Choroid plexus epithelial cell (primary cell): ENCODE results near the gene DNAJC25.
"Not testable (repeated sequence)": the region's sequence is repeated elsewhere in the genome, so short reads cannot be mapped to it uniquely, and the experiment has no call there.

Source experiments
- DNase-seq: peaks from one replicate; pipeline ENCODE4 v3.0.0-alpha.2; 2010; ENCODE audit warnings: low read depth
- H3K4me3 ChIP-seq: 2 replicates; pipeline ENCODE4 v1.5.1; 2011; ENCODE audit warnings: low read depth, mild to moderate bottlenecking, control low read depth, low read length, moderate library complexity
- TF ChIP-seq, protein P1 (sequence below): conservative IDR thresholded peaks from 2 replicates; pipeline ENCODE4 v1.5.1; 2011; ENCODE audit warnings: low read depth, mild to moderate bottlenecking, control low read depth, inconsistent platforms, low read length, moderate library complexity

Gene DNAJC25

DNA sequence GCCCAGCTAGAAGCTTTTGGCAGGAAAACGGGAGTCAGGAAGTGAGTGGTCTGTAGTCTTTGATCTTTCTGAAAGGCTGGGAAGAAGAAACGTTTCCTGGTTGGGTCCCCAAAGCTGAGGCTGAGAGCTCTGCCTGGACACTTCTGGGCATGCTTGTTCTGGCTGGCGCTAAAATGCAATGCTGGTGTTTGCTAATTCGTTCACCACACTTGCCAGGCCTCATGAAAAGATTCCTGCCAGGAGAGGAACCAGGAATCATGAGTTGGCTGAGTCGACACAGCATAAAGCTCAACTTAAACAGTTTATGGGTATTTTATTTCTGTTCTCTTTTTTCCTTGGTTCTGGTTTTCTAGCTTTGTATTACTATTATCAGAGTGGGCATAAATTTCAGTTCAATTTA, 21.0 kb upstream of the DNAJC25 start:
- DNase-seq = no peak
- H3K4me3 ChIP-seq = no peak overlapping the region
- TF ChIP-seq, protein P1, sequence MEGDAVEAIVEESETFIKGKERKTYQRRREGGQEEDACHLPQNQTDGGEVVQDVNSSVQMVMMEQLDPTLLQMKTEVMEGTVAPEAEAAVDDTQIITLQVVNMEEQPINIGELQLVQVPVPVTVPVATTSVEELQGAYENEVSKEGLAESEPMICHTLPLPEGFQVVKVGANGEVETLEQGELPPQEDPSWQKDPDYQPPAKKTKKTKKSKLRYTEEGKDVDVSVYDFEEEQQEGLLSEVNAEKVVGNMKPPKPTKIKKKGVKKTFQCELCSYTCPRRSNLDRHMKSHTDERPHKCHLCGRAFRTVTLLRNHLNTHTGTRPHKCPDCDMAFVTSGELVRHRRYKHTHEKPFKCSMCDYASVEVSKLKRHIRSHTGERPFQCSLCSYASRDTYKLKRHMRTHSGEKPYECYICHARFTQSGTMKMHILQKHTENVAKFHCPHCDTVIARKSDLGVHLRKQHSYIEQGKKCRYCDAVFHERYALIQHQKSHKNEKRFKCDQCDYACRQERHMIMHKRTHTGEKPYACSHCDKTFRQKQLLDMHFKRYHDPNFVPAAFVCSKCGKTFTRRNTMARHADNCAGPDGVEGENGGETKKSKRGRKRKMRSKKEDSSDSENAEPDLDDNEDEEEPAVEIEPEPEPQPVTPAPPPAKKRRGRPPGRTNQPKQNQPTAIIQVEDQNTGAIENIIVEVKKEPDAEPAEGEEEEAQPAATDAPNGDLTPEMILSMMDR = no peak

DNA sequence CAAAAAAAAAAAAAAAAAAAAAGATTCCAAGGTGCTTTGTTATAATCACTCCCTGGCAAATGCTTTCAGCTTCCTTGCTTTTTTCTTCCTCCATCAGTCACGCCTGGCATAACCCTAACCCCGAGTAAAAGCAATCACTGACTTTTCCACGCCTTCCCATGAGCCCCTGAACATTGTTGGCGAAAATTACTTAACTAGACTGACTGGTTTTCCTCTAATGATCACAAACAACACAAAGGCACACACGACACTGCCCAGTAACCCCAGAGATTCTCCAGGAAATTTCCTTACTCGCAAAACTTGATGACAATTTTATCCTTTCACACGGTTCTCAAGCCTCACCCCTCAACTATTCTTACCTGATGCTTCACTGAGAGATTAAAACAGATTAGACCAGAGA, 20.3 kb upstream of the DNAJC25 start:
- no peak overlapping the region for H3K4me3 ChIP-seq
- TF ChIP-seq, protein P1 = no peak
- DNase-seq = no peak

DNA sequence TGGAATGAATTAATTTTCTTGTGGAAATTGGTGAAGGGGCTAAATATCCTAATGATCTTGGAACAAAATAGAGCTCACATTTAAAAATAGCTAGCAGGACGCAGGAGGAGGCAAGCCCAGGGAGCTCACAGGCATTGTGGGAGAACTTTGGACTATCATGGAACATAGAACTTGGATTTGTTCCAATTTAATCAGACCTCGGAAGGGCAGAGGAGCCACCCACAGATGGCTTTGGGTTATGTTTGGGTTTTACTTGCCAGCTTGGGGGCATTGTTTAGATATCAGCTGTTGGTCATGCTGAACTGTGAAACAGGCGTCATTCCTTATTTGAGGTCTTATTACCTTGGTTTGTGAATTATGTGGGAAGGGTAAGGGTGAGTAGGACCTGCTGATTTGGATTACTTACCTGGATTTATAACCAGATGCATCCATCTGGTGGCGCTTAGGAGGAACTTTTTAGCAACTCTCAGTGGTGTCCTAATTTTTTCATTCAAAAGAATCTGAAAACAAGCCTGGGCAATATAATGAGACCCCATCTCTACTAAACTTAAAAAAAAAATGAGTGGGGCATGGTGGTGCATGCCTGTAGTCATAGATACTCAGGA, 17.6 kb upstream of the DNAJC25 start:
- DNase-seq = no peak
- no peak overlapping the region for H3K4me3 ChIP-seq
- TF ChIP-seq, protein P1 = no peak

- TF ChIP-seq, protein P1 = no peak
- H3K4me3 ChIP-seq = no peak overlapping the region
- DNase-seq = peak; percentile 53
Measured at GRCh38 chr9:111615928-111616327, 15.2 kb upstream of the DNAJC25 start.

GRCh38 chr9:111617349-111617748, 13.8 kb upstream of the DNAJC25 start:
- H3K4me3 ChIP-seq = not testable (repeated sequence)

GRCh38 chr9:111621895-111622480, 9.1 kb upstream of the DNAJC25 start:
- peak; percentile 81 for DNase-seq

More at GRCh38 chr9:111617349-111617748, 13.8 kb upstream of the DNAJC25 start:
- not testable (repeated sequence) for DNase-seq

GRCh38 chr9:111622626-111623025, 8.5 kb upstream of the DNAJC25 start:
- TF ChIP-seq, protein P1 = no peak
- no peak overlapping the region for H3K4me3 ChIP-seq
- DNase-seq = peak; percentile 67

More at GRCh38 chr9:111621895-111622480, 9.1 kb upstream of the DNAJC25 start:
- no peak overlapping the region for H3K4me3 ChIP-seq
- TF ChIP-seq, protein P1 = peak; percentile 100
